EH (cell line): Measurements from ENCODE around the gene PIP5K1A.
"Not testable (repeated sequence)": the region's sequence is repeated elsewhere in the genome, so short reads cannot be mapped to it uniquely, and the experiment has no call there.

Experiments
- DNase-seq: peaks from one replicate; pipeline ENCODE4 v3.0.0-alpha.2; 2015; ENCODE audit warnings: low read depth

The PIP5K1A gene, protein sequence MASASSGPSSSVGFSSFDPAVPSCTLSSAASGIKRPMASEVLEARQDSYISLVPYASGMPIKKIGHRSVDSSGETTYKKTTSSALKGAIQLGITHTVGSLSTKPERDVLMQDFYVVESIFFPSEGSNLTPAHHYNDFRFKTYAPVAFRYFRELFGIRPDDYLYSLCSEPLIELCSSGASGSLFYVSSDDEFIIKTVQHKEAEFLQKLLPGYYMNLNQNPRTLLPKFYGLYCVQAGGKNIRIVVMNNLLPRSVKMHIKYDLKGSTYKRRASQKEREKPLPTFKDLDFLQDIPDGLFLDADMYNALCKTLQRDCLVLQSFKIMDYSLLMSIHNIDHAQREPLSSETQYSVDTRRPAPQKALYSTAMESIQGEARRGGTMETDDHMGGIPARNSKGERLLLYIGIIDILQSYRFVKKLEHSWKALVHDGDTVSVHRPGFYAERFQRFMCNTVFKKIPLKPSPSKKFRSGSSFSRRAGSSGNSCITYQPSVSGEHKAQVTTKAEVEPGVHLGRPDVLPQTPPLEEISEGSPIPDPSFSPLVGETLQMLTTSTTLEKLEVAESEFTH

DNA sequence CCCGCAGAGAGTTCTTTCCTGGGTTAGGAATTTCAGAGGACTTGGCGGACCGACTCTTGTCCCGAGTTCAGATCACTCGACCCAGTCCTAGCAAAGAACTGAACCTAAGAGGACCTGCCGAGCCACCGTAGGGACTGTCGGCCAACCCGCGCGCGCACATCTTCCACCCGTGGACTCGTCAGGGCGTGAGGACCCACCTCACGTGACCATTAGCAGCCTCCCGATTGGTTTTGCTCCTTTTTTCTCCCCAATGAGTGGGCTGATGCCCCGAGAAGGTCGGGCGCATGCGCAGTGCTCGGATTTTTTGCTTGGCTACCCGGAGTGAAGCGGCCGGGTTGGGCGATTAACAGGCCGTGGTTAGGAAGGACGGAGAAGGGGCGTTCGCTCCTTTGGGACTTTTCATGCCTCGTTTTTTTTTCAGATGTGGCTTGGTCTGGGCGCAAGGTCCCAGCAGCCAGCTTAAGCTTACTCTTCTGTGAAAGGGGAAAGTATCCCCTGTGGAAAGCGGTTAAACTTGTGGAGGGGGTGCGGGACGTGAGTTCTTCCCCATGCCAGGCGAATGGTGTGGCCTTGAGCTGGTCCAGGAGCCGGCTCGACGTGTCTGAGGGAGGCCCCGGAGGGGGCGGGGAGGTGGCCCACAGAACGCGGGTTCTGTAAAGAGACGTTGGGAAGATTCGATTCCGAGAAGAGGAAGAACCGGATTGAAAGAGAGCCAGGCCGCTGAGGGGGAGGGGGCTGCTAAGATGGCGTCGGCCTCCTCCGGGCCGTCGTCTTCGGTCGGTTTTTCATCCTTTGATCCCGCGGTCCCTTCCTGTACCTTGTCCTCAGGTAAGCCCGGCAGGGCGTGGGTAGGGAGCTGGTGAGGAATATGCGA, at the start of gene PIP5K1A:
TSS of gene PIP5K1A (plus strand) at position 299 of the 874 bp plus-strand sequence. CDS start at position 744, 445 bp downstream.
- peak; percentile 99 for DNase-seq

DNA sequence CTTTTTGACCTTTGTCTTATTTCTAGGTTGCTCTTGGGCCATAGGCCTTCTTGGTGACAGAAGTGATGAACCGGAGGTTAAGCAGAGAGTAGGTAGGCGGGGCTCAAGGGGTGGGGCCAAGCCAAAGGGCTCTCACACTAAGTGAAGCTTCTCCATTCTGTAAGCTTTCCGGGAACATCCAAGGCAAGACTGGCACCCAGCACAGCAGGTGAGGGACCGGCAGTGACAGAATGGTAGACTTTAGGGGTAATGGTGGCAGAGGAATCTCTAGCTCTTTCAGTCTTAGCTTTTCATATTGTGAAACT, 41.9 kb upstream of the PIP5K1A start, which contains the start of gene TNFAIP8L2:
TSS of gene TNFAIP8L2 (plus strand) at position 135 of the 305 bp plus-strand sequence. CDS start 2,049 bp downstream, outside the sequence.
- DNase-seq = no peak

DNA sequence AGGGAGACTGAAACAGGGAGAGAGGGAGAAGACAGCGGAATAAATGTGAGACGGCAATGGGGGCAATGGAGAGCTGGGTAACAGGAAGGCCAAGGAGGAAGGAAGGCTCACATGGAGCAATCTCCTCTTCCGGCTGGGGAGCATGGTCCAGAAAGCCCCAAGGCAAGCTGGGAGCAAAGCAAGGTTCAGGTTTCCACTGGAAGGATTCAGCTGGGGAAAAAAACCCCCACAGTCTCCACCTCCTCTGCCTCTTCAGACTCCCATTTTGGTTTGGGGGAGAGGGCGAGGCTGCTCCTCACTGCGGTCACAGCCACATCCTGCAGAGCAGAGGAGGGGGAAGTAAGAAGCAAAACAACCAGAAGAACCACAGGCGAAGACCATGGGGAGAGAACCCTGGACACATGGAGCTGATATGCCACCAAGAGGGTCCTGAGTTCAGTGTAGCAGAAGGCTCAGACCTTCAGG, 41.3 kb upstream of the PIP5K1A start:
- no peak for DNase-seq

DNA sequence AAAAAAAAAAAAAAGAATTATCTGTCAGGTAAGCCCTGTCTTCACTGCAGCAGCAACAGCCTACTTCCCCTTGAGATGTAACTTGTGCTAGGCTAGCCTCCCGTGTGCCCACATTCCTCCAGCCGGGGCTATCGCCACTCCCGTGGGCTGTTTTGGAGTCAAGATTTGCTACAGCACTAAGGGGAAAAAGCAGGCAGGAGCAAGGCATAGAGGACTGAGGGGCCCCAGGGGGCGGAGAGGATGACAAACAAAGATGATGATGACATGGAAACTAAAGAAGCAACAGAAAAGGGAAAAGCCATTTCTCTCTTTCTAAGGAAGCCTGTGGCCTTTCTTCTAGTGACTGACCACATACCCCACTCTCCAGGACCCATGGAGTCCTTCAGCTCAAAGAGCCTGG, 40.0 kb upstream of the PIP5K1A start:
- no peak for DNase-seq

DNA sequence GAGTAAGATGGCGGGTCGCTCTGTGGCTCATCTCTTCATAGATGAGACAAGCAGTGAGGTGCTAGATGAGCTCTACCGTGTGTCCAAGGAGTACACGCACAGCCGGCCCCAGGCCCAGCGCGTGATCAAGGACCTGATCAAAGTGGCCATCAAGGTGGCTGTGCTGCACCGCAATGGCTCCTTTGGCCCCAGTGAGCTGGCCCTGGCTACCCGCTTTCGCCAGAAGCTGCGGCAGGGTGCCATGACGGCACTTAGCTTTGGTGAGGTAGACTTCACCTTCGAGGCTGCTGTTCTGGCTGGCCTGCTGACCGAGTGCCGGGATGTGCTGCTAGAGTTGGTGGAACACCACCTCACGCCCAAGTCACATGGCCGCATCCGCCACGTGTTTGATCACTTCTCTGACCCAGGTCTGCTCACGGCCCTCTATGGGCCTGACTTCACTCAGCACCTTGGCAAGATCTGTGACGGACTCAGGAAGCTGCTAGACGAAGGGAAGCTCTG, 39.6 kb upstream of the PIP5K1A start:
- no peak for DNase-seq

DNA sequence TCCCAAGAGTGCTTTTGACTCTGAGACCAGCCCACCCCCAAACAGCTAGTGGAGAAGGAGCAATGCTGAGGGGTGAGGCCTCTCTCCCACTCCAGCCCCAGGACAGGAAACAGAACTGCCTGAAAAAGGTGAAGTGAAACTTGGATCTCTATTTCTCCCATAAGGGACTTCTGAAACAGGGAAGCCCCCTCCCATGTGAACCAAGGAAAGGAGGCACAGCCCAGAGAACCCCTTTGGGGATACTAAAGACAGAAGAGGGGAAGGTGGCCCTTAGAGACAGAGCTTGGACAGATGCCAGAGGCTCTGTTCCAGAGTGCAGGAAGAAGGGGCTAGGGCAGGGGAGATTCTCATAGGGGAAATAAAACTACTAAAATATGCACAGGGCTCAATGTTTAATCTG, 39.0 kb upstream of the PIP5K1A start:
- no peak for DNase-seq

DNA sequence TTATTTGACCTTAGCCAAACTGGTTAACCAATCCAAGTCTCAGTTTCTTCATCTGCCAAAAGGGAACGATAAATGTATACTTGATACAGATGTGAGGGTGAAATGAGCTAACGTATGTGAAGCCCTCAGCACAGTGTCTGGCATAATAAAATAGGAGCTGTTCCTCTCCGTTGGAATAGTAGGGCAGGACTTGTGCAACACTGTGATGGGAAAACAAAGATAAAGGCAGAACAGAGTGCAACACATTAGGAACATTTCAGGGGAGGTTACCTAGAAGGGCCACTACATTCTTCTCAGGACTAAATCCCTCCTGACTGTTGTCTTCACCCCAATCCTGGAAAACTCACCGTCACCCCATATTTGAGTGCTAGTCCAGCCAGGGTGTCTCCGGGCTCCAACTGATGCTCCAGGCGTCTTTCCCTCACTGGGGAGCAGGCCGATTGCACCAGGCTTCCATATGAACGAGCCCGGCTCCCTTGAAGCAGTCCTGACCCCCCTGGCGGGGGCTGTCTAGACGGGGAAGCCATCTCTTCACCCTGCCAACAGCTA, 33.5 kb upstream of the PIP5K1A start:
- DNase-seq = peak; percentile 28

DNA sequence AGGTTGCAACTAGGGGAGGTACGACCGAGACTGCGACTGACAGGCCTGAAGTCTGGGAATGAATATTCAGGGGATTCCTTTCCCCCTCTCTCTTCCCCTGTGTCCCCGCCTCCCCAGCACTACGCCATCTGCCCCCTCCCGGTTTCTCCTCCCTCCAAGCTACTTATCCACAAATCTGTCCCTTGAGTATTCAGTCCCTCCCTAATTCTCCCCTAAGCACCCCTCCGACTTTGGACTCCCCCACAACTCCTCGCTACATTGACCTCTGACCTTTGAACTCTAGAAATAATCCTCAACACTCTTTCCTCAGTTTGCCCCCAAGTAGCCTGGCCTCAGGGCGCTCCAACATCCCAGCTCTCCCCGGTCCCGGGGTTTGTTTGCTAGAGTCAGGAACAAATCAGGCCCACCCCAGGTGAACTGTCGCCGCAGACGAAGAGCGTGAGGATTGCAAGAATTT, 33.0 kb upstream of the PIP5K1A start:
- DNase-seq = peak; percentile 70

DNA sequence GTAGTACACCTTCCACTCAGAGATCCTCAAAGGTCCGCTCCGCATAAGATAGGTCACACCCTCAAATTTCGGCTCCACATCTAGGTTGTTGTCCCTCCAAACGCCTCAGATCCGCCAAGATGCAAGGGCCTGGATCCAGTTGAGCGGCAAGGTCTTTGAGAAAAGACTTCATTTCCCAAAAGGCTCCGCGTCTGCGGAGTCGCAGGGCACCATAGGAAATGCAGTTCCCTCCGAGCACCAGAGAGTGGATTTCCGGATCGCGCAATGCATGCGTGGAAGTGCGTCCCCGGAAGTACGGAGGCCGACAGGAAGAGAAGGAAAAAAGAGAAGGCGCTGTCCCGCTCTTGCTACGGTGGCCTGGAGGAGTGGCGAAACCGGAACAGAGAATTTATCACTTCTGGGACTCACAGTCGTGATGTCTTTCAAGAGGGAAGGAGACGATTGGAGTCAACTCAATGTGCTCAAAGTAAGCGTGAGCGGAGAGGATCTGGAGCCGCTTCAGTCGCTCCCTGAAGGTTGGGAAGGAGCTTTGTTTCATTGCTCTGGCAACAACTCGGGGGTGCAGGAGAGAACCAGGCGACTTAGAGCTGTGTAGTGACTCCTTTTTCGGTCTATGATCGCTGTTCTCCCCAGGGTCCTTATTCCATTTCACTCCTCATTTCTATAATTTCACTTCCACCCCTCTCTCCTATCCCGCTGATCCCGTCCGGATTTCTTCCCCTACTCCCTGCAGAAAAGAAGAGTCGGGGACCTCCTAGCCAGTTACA, 32.4 kb upstream of the PIP5K1A start, which contains the start of the genes LYSMD1 and SCNM1:
TSS of gene LYSMD1 (minus strand) at position 165 of the 767 bp plus-strand sequence. CDS start 644 bp downstream, outside the sequence.
TSS of gene SCNM1 (plus strand) at position 407 of the 767 bp plus-strand sequence. CDS start at position 416, 9 bp downstream.
- peak; percentile 99 for DNase-seq

DNA sequence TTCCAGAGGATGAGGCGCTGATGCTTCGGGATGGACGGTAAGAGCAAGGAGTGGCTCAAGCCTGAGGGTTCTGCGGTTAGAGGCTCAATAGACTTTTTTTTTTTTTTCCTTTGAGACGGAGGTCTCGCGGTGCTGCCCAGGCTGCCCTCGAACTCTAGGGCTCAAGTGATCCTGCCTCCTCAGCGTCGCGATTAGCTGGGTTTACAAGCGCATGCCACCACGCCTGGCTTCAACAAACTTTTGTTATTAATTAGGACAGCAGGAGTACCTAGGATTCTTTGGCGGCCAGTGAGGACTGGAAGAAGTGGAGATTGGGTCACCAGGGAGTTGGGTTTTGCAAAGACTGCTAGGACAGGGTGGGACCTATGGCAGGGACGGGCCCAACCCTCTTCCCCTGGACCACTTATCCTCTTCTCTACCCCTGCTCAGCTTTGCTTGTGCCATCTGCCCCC, 31.8 kb upstream of the PIP5K1A start:
- DNase-seq = peak; percentile 83

DNA sequence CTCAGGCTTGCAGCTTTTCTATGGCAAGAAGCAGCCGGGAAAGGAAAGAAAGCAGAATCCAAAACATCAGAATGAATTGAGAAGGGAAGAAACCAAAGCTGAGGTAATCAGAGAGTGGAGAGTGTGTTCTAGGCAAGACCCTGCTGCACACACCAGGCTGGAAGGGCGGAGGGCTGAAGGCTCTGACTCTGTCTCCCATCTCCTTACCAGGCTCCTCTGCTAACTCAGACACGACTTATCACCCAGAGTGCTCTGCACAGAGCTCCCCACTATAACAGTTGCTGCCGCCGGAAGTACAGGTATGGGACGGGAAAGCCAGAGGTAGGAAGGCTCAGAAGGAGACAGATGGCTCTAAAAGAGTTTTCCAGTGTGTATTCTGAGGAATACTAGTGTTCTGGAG, 31.2 kb upstream of the PIP5K1A start:
- DNase-seq = no peak

DNA sequence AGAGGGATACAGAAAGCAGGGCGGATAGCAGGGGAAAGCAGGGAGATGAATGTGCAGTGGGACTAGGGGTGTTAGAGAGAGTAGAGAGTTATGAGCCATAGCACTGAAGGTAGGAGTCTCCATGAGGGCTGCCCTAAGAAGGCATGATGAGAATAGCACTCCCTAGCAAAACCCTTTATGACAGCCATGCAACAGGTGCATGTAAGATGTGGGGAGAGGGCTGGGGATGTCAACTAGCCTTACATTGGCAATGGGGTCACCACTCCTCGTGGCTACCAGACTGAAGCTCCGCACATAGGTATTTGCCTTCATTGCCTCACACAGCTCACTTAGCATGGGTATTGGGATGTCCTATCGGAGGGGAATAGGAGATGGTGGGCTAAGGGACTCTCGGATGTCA, 27.2 kb upstream of the PIP5K1A start:
- DNase-seq = no peak

DNA sequence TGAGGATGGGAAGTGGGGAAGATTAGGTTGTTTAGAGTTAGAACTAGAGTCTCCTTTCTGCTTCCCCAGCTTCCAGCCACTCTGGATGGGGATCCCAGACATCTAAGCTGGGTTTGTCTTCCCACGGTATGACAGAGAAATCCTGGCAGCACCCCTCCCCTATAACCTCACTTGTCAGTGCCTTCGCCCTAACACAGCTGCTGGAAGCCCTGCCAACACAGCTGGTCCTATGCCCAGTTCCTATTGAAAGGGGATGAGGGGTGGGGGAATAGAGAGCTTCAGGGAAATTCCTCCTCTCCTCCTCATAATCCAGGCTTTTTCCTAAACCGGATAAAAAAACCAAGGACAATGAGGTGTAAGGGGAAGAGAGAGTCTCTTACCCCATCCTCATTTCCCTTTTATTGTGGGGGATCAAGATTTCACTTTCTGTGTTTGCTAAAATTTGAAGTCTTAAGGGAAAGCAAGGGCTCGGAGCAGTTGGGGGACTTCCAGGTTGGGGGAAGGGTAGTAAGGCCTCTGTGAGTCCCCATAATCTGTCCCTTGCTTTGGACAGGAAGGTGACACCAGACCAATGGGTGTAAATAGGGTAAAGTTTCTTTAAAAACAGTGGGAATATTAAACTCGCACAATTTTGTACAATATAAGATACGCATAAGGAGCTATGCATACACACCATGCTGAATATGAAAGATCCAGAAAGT, 23.2 kb upstream of the PIP5K1A start:
- no peak for DNase-seq

DNA sequence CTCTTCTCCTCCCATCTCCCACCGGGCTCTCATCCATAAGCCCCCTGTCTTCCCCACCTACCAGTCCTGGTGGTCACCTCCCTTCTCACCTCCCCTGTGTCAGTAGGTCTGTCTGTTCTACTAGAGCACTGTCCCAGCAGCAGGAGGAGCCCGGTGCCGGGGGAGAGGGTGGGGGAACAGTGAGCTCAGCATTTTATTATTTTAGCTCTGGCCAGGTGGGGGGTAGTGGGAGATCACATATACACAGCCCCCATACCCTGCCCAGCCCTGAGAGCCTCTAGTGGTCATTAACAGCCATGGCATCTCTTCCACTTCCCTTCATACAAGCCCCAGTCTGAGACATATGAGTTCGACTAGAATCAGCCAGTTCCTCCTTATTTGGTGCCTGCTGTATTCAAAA, 22.5 kb upstream of the PIP5K1A start, which contains the start of gene TMOD4:
TSS of gene TMOD4 (minus strand) at position 119 of the 400 bp plus-strand sequence. CDS start 1,106 bp downstream, outside the sequence.
- peak; percentile 23 for DNase-seq

DNA sequence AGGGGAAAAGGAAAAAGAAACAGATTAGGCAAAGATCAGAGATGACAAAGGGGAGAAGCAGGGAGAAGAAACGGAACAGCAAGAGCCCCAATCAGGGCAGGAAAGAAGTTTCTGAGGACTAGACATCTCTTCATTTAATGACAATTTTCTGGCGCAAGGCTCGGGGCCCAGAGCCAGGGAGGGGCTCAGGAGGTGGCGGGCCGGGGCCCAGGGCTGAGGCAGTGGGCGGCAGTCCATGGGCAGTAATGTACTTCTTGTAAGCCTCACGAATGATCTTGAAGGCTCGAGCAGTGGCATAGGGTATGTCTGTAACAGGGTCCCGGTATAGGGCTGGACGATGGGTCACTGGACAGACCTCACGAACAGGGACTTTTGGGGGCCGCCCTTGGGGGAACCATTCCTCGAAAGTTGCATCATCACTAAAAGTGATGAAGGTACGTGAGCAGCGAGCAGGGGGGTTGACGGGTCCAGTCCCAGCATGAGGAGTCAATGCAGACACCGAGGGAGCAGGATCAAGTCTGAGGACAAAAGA, 21.8 kb upstream of the PIP5K1A start:
- no peak for DNase-seq

DNA sequence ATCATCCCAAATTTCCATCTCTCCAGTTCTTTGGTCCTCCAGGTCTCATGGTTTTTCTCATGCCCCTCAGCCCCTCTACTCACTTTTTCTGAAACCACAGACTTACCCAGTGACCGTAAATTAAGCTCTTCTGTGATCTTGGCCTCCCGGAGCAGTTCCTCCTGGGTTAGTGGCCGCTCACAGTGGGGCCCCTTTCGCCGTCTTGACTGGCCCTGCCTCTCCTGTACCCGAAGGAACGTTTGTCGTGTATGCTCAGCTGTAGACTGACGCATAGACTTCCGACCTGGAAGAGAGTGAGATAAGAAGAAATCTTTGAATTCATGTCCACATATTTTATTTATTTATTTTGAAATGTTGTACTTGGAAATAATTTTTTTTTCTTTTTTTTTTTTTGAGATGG, 14.1 kb upstream of the PIP5K1A start:
- no peak for DNase-seq

DNA sequence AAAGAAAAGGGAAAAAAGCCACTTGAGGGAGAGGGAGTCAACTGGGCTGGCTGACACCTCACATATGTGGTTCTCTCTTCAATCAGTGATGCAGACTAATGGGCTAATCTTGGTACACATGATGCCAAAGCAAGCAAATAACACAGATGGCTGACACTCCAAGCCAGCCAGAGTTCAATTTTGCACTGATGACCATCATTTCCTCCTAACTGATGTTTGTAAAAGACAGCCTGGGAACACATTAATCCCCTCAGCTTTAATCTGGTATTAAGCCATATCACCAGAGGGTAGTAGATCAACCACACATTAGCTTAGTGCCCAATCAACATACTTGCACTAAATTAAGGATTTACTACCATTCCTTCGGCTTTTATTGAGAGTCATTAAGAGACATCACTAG, 11.1 kb upstream of the PIP5K1A start:
- no peak for DNase-seq

DNA sequence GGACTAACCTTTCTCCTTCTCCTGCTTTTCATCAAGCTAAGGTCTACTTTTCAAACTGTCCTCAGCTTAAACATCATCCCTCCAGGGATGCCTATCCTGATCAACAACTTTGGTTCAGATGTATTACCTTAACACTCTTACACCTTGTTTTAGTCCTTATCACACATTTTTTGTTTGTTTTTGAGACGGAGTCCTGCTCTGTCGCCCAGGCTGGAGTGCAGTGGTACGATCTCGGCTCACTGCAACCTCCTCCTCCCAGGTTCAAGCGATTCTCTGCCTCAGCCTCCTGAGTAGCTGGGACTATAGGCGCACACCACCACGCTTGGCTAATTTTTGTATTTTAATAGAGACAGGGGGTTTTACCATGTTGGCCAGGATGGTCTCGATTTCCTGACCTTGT, 9.7 kb upstream of the PIP5K1A start:
- not testable (repeated sequence) for DNase-seq

DNA sequence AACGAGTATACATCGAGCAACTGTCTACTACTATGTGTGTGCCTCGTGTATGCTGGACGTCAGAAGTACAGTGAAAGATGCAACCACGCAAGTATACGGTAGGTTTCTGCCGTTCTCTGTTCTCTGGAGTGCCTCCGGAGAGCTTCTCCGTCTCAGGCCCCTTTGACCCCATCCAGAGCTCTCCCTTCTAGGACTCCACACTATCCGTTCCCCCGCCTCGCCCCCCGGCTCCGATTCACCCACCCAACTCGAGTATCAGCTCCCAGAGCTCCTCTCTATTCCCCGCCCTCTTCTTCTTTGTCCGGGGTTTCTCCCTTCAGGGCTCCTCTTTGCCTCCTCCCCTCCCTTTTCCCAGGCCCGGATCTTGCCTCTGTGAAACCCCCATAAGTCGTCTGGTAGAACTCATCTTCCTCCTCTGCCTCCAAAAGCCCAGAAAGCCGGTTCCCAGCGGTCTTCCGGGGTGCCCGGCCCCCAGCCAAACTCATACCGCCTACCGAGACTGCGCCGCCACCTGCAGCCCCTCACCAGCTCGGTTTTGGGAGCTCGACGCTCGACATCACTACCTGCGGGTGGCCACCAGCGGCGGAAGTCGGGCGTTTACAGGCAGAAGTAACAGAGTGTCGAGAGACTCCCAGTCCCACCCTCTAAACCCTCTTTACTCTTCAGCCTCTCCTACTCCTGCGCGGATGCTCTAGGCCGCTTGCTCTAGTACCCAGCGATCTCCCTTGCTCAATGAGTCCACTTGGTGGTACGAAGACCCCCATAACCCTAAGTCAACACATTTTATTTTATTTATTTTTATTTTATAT, 8.5 kb upstream of the PIP5K1A start, which contains the start of gene VPS72:
TSS of gene VPS72 (minus strand) at position 561 of the 809 bp plus-strand sequence. CDS start at position 485, 76 bp downstream.
- peak; percentile 90 for DNase-seq
